ENCODE results near the gene MROH9.

GRCh38 chr1:171084870-171085269, 149.5 kb downstream of the MROH9 start:
- TF ChIP-seq POLR2A (IDR thresholded peaks at IDR 0.05): no peak
- TF ChIP-seq, protein P1, sequence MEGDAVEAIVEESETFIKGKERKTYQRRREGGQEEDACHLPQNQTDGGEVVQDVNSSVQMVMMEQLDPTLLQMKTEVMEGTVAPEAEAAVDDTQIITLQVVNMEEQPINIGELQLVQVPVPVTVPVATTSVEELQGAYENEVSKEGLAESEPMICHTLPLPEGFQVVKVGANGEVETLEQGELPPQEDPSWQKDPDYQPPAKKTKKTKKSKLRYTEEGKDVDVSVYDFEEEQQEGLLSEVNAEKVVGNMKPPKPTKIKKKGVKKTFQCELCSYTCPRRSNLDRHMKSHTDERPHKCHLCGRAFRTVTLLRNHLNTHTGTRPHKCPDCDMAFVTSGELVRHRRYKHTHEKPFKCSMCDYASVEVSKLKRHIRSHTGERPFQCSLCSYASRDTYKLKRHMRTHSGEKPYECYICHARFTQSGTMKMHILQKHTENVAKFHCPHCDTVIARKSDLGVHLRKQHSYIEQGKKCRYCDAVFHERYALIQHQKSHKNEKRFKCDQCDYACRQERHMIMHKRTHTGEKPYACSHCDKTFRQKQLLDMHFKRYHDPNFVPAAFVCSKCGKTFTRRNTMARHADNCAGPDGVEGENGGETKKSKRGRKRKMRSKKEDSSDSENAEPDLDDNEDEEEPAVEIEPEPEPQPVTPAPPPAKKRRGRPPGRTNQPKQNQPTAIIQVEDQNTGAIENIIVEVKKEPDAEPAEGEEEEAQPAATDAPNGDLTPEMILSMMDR (IDR thresholded peaks at IDR 0.05): no peak

Measured in suprapubic skin (tissue), 3 donors.